ENCODE data around the gene LMX1B.

DNA sequence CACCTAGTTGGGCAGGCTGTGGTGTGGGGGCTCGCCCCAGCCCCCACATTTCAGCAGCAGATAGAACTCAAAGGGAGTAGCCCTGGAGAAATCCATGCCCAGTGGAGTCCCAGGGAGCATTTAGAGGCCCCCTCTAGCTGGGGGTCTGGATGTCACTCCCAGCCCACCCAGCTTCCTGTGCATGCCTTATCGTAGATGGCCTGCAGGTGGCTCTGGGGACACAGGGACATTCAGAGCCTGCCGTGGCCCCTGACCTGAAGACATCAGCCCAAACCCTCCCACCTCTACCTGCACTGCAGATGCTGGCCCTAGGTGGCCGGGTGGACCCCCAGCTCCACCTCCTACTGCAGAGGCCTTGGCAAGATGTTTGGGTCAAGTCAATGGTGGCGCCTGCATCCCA is 49.0 kb upstream of the LMX1B start:
- TF ChIP-seq POLR2A (IDR thresholded peaks at IDR 0.05), result no peak
- TF ChIP-seq, protein P1, sequence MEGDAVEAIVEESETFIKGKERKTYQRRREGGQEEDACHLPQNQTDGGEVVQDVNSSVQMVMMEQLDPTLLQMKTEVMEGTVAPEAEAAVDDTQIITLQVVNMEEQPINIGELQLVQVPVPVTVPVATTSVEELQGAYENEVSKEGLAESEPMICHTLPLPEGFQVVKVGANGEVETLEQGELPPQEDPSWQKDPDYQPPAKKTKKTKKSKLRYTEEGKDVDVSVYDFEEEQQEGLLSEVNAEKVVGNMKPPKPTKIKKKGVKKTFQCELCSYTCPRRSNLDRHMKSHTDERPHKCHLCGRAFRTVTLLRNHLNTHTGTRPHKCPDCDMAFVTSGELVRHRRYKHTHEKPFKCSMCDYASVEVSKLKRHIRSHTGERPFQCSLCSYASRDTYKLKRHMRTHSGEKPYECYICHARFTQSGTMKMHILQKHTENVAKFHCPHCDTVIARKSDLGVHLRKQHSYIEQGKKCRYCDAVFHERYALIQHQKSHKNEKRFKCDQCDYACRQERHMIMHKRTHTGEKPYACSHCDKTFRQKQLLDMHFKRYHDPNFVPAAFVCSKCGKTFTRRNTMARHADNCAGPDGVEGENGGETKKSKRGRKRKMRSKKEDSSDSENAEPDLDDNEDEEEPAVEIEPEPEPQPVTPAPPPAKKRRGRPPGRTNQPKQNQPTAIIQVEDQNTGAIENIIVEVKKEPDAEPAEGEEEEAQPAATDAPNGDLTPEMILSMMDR (IDR thresholded peaks at IDR 0.05), result no peak
